B cell (primary cell): ENCODE measurements around the gene GNA12. TPM values are rescaled to one million over a fixed set of nuclear protein-coding genes. Genes with fewer than 3 reads are reported as not detected.

Source experiments
- ATAC-seq: fragments of 200-7000 bp; cut with Tn5 transposase; one replicate; pipeline ENCODE4 v1.10.0; 2021; ENCODE audit warnings: low read depth, mild to moderate bottlenecking, moderate number of reproducible peaks, moderate library complexity
- CTCF ChIA-PET: fragments of 350-600 bp; sonication (Branson Sonifier 250); formaldehyde crosslinking; loops from one replicate; lab custom pipeline; 2021; ENCODE audit warnings: antibody characterized with exemption, inconsistent platforms; lab: Charles Lee
- POLR2A ChIA-PET: fragments of 350-600 bp; sonication (Branson Sonifier 250); formaldehyde crosslinking; loops from one replicate; lab custom pipeline; 2021; ENCODE audit warnings: antibody characterized with exemption; lab: Charles Lee
- DNase-seq: peaks from one replicate; pipeline ENCODE4 v3.0.0; 2013
- H2AFZ ChIP-seq: 2 replicates; pipeline ENCODE4 v1.6.1; 2012; ENCODE audit warnings: mild to moderate bottlenecking, low read depth, low read length; ENCODE audit not compliant: insufficient read depth, poor library complexity, severe bottlenecking
- H3K27ac ChIP-seq, 2 donors: 1 replicate in 1 of 2; 2 replicates in 1 of 2; pipeline ENCODE4 v1.5.1; 2012 to 2013; ENCODE audit warnings: low read length in 2 of 2, mild to moderate bottlenecking in 2 of 2, moderate library complexity in 1 of 2
- H3K27me3 ChIP-seq, 4 experiments: fragments of 200-600 bp in 1 of 4; sonication (generic) in 1 of 4; replicated peaks in 1 of 4; 1 replicate in 2 of 4; 2 replicates in 2 of 4; pipeline versions ENCODE4 v1.6.1 to v1.7.0; 2013 to 2016; ENCODE audit warnings: low read length in 3 of 4, mild to moderate bottlenecking in 2 of 4, mixed read lengths in 1 of 4, moderate library complexity in 1 of 4; ENCODE audit not compliant: insufficient read depth in 4 of 4, control insufficient read depth in 3 of 4; ENCODE audit errors: control extremely low read depth in 1 of 4
- H3K36me3 ChIP-seq, 2 experiments: replicated peaks in 1 of 2; 1 replicate in 1 of 2; 2 replicates in 1 of 2; pipeline versions ENCODE4 v1.6.1 to v1.7.1; 2013; ENCODE audit warnings: low read length in 1 of 2; ENCODE audit not compliant: insufficient read depth in 2 of 2, control insufficient read depth in 1 of 2; ENCODE audit errors: control extremely low read depth in 1 of 2, extremely low read depth in 1 of 2
- H3K4me1 ChIP-seq, 2 donors: fragments of 200-600 bp in 1 of 2; sonication (generic) in 1 of 2; 1 replicate in 1 of 2; 2 replicates in 1 of 2; pipeline versions ENCODE4 v1.5.1 to v1.6.1; 2013 to 2017; ENCODE audit warnings: low read length in 2 of 2; ENCODE audit not compliant: control insufficient read depth in 2 of 2, insufficient read depth in 2 of 2
- H3K4me2 ChIP-seq: replicated peaks from 2 replicates; pipeline ENCODE3; 2012; ENCODE audit warnings: mild to moderate bottlenecking, low read depth, low read length; ENCODE audit not compliant: poor library complexity, severe bottlenecking
- H3K4me3 ChIP-seq, 5 experiments: fragments of 200-600 bp in 1 of 5; sonication (generic) in 1 of 5; 1 replicate in 3 of 5; 2 replicates in 2 of 5; pipeline versions ENCODE4 v1.5.1 to v1.7.0; 2011 to 2016; ENCODE audit warnings: low read length in 4 of 5, mild to moderate bottlenecking in 4 of 5, low read depth in 2 of 5, control low read depth in 1 of 5, moderate library complexity in 1 of 5; ENCODE audit not compliant: insufficient read depth in 1 of 5; ENCODE audit errors: control extremely low read depth in 1 of 5, extremely low read depth in 1 of 5
- H3K79me2 ChIP-seq: fragments of 200-600 bp; sonication (generic); one replicate; pipeline ENCODE4 v1.6.0; 2016; ENCODE audit warnings: low read length; ENCODE audit not compliant: control insufficient read depth, insufficient read depth
- H3K9ac ChIP-seq: fragments of 200-600 bp; sonication (generic); 2 replicates; pipeline ENCODE4 v1.6.1; 2017; ENCODE audit warnings: mild to moderate bottlenecking, low read length, moderate library complexity
- H3K9me3 ChIP-seq, 3 donors: one replicate each; pipeline versions ENCODE4 v1.6.1 to v1.7.1; 2013; ENCODE audit warnings: low read length in 2 of 3; ENCODE audit not compliant: control insufficient read depth in 2 of 3, insufficient read depth in 1 of 3; ENCODE audit errors: control extremely low read depth in 1 of 3
- H4K20me1 ChIP-seq: 2 replicates; pipeline ENCODE4 v1.6.0; 2012; ENCODE audit warnings: mild to moderate bottlenecking, low read length; ENCODE audit not compliant: insufficient read depth, control insufficient read depth, poor library complexity, severe bottlenecking
- H3K27ac Mint-ChIP-seq: one replicate; pipeline ENCODE4 v1.8.0; 2021; ENCODE audit warnings: mixed read lengths
- H3K27me3 Mint-ChIP-seq: one replicate; pipeline ENCODE4 v1.8.0; 2021; ENCODE audit warnings: mixed read lengths
- H3K4me1 Mint-ChIP-seq: one replicate; pipeline ENCODE4 v1.8.0; 2021; ENCODE audit warnings: mixed read lengths
- H3K4me3 Mint-ChIP-seq: one replicate; pipeline ENCODE4 v1.8.0; 2021; ENCODE audit warnings: mixed read lengths
- H3K9me3 Mint-ChIP-seq: one replicate; pipeline ENCODE4 v1.8.0; 2022; ENCODE audit warnings: mixed read lengths; ENCODE audit not compliant: insufficient read depth
- EZH2 ChIP-seq: IDR thresholded peaks from 2 replicates; pipeline ENCODE4 v1.6.1; 2012; ENCODE audit warnings: borderline replicate concordance, low read depth, mild to moderate bottlenecking, moderate library complexity, low read length; ENCODE audit not compliant: insufficient read depth, poor library complexity, severe bottlenecking
- WGBS: methylation state at CpG from one replicate; pipeline ENCODE4 v1.1.5; 2013; ENCODE audit warnings: missing lambda C conversion rate; ENCODE audit not compliant: insufficient coverage; 5-methylcytosine and 5-hydroxymethylcytosine counted together
- intact Hi-C: fragments of 100-400 bp; cut with micrococcal nuclease; formaldehyde crosslinking; loops from one replicate; pipeline ENCODE4 v1.10.0; 2022
- polyA plus RNA-seq: library from polyadenylated mRNA; depleted of rRNA; stranded (reverse); fragments of >200 nt; gene quantifications from 2 replicates; pipeline ENCODE4 v1.2.3, GENCODE V29; 2012
- total RNA-seq, 2 donors: library from RNA; stranded (reverse); fragments of 120-200 nt in 1 of 2; gene quantifications; 1 replicate in 1 of 2; 2 replicates in 1 of 2; pipeline versions ENCODE4 v1.2.3 to v1.2.4, GENCODE V29; 2013 to 2022
- TF ChIP-seq, protein P1 (sequence below): fragments of 200-600 bp; IDR thresholded peaks from one replicate; pipeline ENCODE4 v1.8.0; 2022; ENCODE audit warnings: antibody characterized with exemption, mild to moderate bottlenecking

The GNA12 gene
- total and polyA plus RNA-seq, 2 donors (not counting 1 experiment from before 2014, with no cell fraction given): 34.6 to 110 TPM

DNA sequence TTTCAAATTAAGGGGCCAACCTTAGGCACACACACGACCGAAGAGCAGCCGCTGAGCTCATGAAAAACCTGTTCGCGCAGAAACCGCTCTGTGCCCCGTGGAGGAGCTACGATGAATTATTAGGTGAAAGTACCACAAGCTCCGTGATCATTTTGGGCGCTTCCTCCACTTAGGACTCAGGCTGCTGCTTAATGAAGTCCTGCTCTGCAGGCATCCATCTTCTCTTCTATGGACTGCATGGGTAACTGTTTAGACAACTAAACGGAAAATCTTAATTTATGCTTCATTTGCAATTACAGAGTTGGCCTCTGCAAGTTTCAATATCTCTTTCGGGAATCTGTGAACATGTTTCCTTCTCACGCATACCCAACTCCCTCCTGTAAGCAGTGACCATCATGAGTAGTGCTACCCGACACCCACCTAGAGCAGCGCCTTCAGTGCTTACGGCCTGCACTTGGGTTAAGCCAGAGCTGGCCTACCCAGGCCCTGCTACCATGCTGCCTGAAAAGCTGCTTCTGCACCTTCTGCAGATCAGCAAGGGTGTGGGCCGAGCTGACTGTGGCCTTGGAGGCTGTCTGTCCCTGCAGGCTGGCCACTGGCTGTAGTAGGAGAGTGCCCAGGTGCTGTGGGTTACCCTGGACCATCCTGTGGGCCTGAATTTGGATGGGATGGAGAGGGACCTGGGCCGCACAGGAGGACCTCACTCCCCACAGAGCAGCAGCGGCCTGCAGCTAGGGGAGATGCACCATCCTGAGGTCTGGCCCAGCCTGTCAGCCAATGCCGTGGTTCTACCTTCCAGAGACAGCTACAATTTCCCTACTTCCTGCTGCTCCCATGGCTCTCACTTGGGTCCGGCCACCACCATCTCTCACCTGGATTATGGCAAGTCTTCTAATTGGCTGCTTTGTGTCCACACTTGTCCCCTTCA is 36.0 kb downstream of the GNA12 start:
- TF ChIP-seq, protein P1, sequence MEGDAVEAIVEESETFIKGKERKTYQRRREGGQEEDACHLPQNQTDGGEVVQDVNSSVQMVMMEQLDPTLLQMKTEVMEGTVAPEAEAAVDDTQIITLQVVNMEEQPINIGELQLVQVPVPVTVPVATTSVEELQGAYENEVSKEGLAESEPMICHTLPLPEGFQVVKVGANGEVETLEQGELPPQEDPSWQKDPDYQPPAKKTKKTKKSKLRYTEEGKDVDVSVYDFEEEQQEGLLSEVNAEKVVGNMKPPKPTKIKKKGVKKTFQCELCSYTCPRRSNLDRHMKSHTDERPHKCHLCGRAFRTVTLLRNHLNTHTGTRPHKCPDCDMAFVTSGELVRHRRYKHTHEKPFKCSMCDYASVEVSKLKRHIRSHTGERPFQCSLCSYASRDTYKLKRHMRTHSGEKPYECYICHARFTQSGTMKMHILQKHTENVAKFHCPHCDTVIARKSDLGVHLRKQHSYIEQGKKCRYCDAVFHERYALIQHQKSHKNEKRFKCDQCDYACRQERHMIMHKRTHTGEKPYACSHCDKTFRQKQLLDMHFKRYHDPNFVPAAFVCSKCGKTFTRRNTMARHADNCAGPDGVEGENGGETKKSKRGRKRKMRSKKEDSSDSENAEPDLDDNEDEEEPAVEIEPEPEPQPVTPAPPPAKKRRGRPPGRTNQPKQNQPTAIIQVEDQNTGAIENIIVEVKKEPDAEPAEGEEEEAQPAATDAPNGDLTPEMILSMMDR: no peak
- TF ChIP-seq EZH2: no peak
- peak overlapping the region; percentile 57 for H3K27ac Mint-ChIP-seq
- H3K9ac ChIP-seq: no peak overlapping the region
- ATAC-seq: peak; percentile 14
- POLR2A ChIA-PET: interaction anchor here (0.5 kb wide), 1 partner anchor 28 kb away, joined by 9 read pairs; no protein-coding TSS in a partner anchor
- no peaks in the 10 kb centered on the region for H3K9me3 Mint-ChIP-seq
- peaks cover 81% of the 10 kb centered on the region for H3K79me2 ChIP-seq
- no peaks in the 10 kb centered on the region for H3K9me3 ChIP-seq
- WGBS: 67% methylated on average over 21 of the region's 21 CpGs
- peaks cover 18 to 31% of the 10 kb centered on the region in 2 donors for H3K4me1 ChIP-seq
- peak overlapping the region; percentile 9 for H3K4me2 ChIP-seq
- H3K27me3 ChIP-seq: no peaks in the 10 kb centered on the region
- H3K4me3 Mint-ChIP-seq: peak overlapping the region; percentile 52
- H3K4me1 Mint-ChIP-seq: peaks cover 58% of the 10 kb centered on the region
- peaks cover 0 to under 1% of the 10 kb centered on the region in 2 experiments for H3K36me3 ChIP-seq
- no peak for DNase-seq
- no peak overlapping the region for H3K4me3 ChIP-seq
- intact Hi-C loops: loop anchor here (5.0 kb wide), 1 partner anchor 36 kb away; no protein-coding TSS in a partner anchor
- peaks cover 54% of the 10 kb centered on the region for H4K20me1 ChIP-seq
- H3K27ac ChIP-seq: no peak overlapping the region
- H3K27me3 Mint-ChIP-seq: no peaks in the 10 kb centered on the region
- CTCF ChIA-PET: interaction anchor here (1.1 kb wide), 1 partner anchor 57 kb away, joined by 3 read pairs; no protein-coding TSS in a partner anchor
- H2AFZ ChIP-seq: no peak overlapping the region

- no peak for TF ChIP-seq EZH2
- TF ChIP-seq, protein P1: no peak
- no peak overlapping the region for H3K4me3 ChIP-seq
- peaks cover 59% of the 10 kb centered on the region for H4K20me1 ChIP-seq
- H3K9me3 Mint-ChIP-seq: no peaks in the 10 kb centered on the region
- H3K9me3 ChIP-seq: no peaks in the 10 kb centered on the region
- H3K4me2 ChIP-seq: peak overlapping the region; percentile 9
- H3K27me3 ChIP-seq: no peaks in the 10 kb centered on the region
- POLR2A ChIA-PET: no interaction called here
- H3K36me3 ChIP-seq: no peaks in the 10 kb centered on the region
- H3K27me3 Mint-ChIP-seq: no peaks in the 10 kb centered on the region
- WGBS: 45% methylated on average over 3 of the region's 5 CpGs
- H3K27ac Mint-ChIP-seq: no peak overlapping the region
- H3K27ac ChIP-seq: no peak overlapping the region
- H3K4me3 Mint-ChIP-seq: peak overlapping the region; percentile 52
- ATAC-seq: no peak
- CTCF ChIA-PET: interaction anchor here (1.1 kb wide), 1 partner anchor 58 kb away, joined by 3 read pairs; no protein-coding TSS in a partner anchor
- H3K79me2 ChIP-seq: peaks cover 88% of the 10 kb centered on the region
- peaks cover 18 to 31% of the 10 kb centered on the region in 2 donors for H3K4me1 ChIP-seq
- H3K9ac ChIP-seq: no peak overlapping the region
- H2AFZ ChIP-seq: no peak overlapping the region
- H3K4me1 Mint-ChIP-seq: peaks cover 61% of the 10 kb centered on the region
- no peak for DNase-seq
- intact Hi-C loops: loop anchor here (5.0 kb wide), 1 partner anchor 35 kb away; no protein-coding TSS in a partner anchor
These were observed 36.7 kb downstream of the GNA12 start for GRCh38 chr7:2807460-2807844.
